Astrocyte of the cerebellum (primary cell): Measurements from ENCODE around the gene ARSB.
A peak's percentile ranks its signal among the peaks of the same experiment; 100 is the strongest.
"Not testable (repeated sequence)": the region's sequence is repeated elsewhere in the genome, so short reads cannot be mapped to it uniquely, and the experiment has no call there.

Experiments
- DNase-seq: peaks from one replicate; pipeline ENCODE4 v3.0.0-alpha.2; 2011; ENCODE audit warnings: low read depth
- H3K4me3 ChIP-seq: 2 replicates; pipeline ENCODE4 v1.5.1; 2011; ENCODE audit warnings: mild to moderate bottlenecking, low read depth, low read length, moderate library complexity
- CTCF ChIP-seq: IDR thresholded peaks from 2 replicates; pipeline ENCODE4 v1.5.1; 2012; ENCODE audit warnings: low read length, low read depth, moderate library complexity, mild to moderate bottlenecking; ENCODE audit errors: missing control alignments
- in situ Hi-C: cut with HindIII; loops from 2 replicates; pipeline ENCODE4 v1.10.0; 2017; ENCODE audit warnings: low sequenced_read_pairs

The ARSB gene

GRCh38 chr5:78887384-78888118 lies 97.6 kb downstream of the ARSB start:
- TF ChIP-seq CTCF, result no peak
- in situ Hi-C loops, result no loop called here
- no peak for DNase-seq
- no peak overlapping the region for H3K4me3 ChIP-seq

- H3K4me3 ChIP-seq, result no peak overlapping the region
- DNase-seq, result no peak
- in situ Hi-C loops, result no loop called here
- peak; percentile 53 for TF ChIP-seq CTCF
Measured at GRCh38 chr5:78886341-78887230, 98.5 kb downstream of the ARSB start.

- H3K4me3 ChIP-seq, result no peak overlapping the region
- in situ Hi-C loops, result loop anchor here (5.0 kb wide), 1 partner anchor 80 kb away; no protein-coding TSS in a partner anchor
- DNase-seq, result no peak
- no peak for TF ChIP-seq CTCF
Measured at GRCh38 chr5:78881884-78882283, 103.2 kb downstream of the ARSB start.

GRCh38 chr5:78879516-78879915 lies 105.6 kb downstream of the ARSB start:
- TF ChIP-seq CTCF, result no peak
- in situ Hi-C loops, result no loop called here
- no peak for DNase-seq
- no peak overlapping the region for H3K4me3 ChIP-seq

- DNase-seq, H3K4me3 ChIP-seq, in situ Hi-C loops: not testable (repeated sequence)
Measured at GRCh38 chr5:78866076-78866475, 119.0 kb downstream of the ARSB start.

- in situ Hi-C loops, result no loop called here
- no peak overlapping the region for H3K4me3 ChIP-seq
- DNase-seq, result no peak
- no peak for TF ChIP-seq CTCF
Measured at GRCh38 chr5:78858364-78858763, 126.7 kb downstream of the ARSB start.

GRCh38 chr5:78855026-78855425 lies 130.1 kb downstream of the ARSB start:
- in situ Hi-C loops, result no loop called here
- no peak for TF ChIP-seq CTCF
- DNase-seq, result no peak
- no peak overlapping the region for H3K4me3 ChIP-seq

GRCh38 chr5:78851891-78852290 lies 133.2 kb downstream of the ARSB start:
- in situ Hi-C loops, DNase-seq, H3K4me3 ChIP-seq: not testable (repeated sequence)
